ENCODE results near the gene NEDD4L.

GRCh38 chr18:58321986-58322385, 278.0 kb downstream of the NEDD4L start:
- TF ChIP-seq CTCF (IDR thresholded peaks at IDR 0.05; ENCODE audit: low read depth, low read length) (peak; percentile 28), POLR2A (IDR thresholded peaks at IDR 0.05; ENCODE audit: extremely low read depth, insufficient read length) (no peak), MAX (IDR thresholded peaks at IDR 0.05; ENCODE audit: low read depth, low read length) (no peak), MYC (IDR thresholded peaks at IDR 0.05; ENCODE audit: low read depth, low read length) (no peak)
